GM12801 (cell line): ENCODE measurements around the gene CFAP20DC.

Experiments
- CTCF ChIP-seq: IDR thresholded peaks from one replicate; pipeline ENCODE4 v1.5.1; 2011; ENCODE audit warnings: control low read depth; ENCODE audit not compliant: insufficient read length; ENCODE audit errors: extremely low read depth

Gene CFAP20DC

DNA sequence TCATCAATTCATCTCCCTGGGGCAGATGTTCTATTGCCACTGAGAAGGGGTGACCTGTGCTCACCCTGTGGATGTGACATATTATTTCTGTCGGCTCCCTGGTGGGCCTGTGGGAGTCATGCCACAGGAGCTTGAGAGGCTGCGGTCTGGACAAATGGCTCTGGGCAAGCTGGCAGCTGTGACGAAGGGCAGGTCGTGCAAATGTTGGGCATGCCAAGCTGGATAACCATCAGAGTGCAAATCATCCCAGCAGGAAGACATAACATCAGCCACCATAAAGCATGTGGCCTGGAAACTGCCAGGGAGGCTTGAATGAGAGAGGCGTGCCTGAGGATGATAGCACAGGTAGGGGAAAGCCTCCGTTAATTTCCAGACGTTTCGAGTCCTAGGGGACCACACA, 338.0 kb downstream of the CFAP20DC start:
- no peak for TF ChIP-seq CTCF

- no peak for TF ChIP-seq CTCF
Measured at GRCh38 chr3:58708116-58708791, 341.6 kb downstream of the CFAP20DC start.

- TF ChIP-seq CTCF: no peak
Measured at GRCh38 chr3:58707390-58707930, 342.4 kb downstream of the CFAP20DC start.

DNA sequence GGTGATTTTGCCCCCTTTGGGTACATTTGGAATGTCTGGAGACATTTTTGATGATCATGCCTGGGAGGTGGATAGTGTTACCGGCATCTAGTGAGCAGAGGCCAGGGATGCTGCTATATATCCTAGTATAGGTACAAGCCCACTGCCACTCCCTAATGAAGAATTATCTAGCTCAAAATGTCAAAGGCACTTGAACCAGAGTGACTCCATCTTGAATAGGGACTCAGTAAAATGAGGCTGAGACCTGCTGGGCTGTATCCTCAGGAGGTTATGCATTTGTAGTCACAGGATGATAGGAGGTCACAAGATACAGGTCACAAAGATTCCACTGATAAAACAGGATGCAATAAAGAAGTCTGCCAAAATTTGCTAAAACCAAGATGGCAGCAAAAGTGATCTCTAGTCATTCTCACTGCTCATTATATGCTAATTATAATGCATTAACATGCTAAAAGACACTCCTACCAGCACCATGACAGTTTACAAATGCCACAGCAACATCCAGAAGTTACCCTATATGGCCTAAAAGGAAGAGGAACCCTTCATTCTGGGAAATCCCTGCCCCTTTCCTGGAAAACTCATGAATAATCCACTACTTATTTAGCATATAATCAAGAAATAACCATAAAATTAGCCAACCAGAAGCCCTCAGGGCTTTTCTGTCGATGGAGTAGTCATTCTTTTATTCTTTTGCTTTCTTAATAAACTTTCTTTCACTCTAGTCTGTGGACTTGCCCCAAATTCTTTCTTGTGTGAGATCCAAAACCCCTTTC, 343.2 kb downstream of the CFAP20DC start:
- no peak for TF ChIP-seq CTCF

DNA sequence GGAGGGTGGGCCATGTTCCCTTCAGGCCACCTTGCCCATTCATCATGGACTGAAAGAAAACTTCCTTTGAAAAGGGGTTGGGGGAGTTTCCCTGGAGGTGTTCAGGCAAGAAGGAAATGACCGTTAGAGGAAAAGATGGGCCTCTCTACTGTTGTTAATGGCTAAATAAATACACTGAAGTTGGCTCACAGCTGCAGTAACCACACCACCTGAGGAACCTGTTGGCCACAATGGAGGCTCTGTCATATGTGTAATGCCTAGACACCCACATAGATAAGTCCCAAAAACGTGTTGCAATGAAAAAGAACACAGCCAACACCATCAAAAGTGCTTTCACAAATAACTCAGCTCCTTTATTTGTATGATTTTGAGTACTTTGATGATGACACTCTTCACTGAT, 345.1 kb downstream of the CFAP20DC start:
- no peak for TF ChIP-seq CTCF

DNA sequence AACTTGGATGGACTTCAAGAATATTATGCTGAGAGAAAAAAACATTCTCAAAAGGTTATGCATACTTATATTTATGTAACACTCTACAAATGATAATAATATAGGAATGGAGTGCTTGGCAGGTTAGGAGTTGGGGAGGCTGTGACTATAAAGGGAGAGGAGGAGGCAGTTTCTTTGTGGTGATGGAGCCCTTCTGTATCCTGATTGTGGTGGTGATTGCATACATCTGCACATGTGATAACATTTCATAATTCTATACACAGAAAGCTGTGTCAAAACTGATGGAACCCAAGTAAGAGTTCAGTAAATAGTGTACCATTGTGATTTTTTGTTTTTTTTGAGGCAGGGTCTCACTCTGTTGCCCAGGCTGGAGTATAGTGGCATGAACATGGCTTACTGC, 351.6 kb downstream of the CFAP20DC start:
- no peak for TF ChIP-seq CTCF

- no peak for TF ChIP-seq CTCF
Measured at GRCh38 chr3:58697561-58697960, 352.3 kb downstream of the CFAP20DC start.
